Adrenal gland (tissue), 12 donors: ENCODE measurements around the gene RAB6A. TPM values are rescaled to one million over a fixed set of nuclear protein-coding genes. Genes with fewer than 3 reads are reported as not detected.

Experiments
- DNase-seq, 7 donors: peaks; one replicate each; pipeline ENCODE4 v3.0.0-alpha.2; 2019 to 2020
- H3K27ac ChIP-seq, 5 donors: fragments of 200-600 bp; sonication (generic) in 4 of 5; 1 replicate in 3 of 5; 2 replicates in 2 of 5; pipeline versions ENCODE4 v1.5.1 to v1.8.0; 2016 to 2020; ENCODE audit warnings: mild to moderate bottlenecking in 1 of 5
- H3K27me3 ChIP-seq: fragments of 200-600 bp; 2 replicates; pipeline ENCODE4 v1.8.0; 2021
- H3K36me3 ChIP-seq, 2 donors: fragments of 200-600 bp; replicated peaks in 1 of 2; 1 replicate in 1 of 2; 2 replicates in 1 of 2; pipeline versions ENCODE4 v1.5.1 to v1.8.0; 2018 to 2022
- H3K4me1 ChIP-seq, 2 donors: fragments of 200-600 bp; replicated peaks in 1 of 2; 1 replicate in 1 of 2; 2 replicates in 1 of 2; pipeline versions ENCODE4 v1.5.1 to v1.8.0; 2018 to 2021
- H3K4me3 ChIP-seq, 4 donors: fragments of 200-600 bp; sonication (generic) in 3 of 4; one replicate each; pipeline ENCODE4 v1.5.1; 2016 to 2018
- H3K9me3 ChIP-seq, 3 donors: fragments of 200-600 bp; sonication (generic) in 1 of 3; replicated peaks in 1 of 3; 1 replicate in 2 of 3; 2 replicates in 1 of 3; pipeline versions ENCODE4 v1.5.1 to v1.8.0; 2016 to 2021
- CTCF ChIP-seq, 6 experiments: fragments of 450-650 bp in 4 of 6; fragments of 200-600 bp in 2 of 6; sonication (generic) in 1 of 6; IDR thresholded peaks; 1 replicate in 5 of 6; 2 replicates in 1 of 6; pipeline versions ENCODE4 v1.5.1 to v1.8.0; 2016 to 2021; ENCODE audit warnings: antibody characterized with exemption in 6 of 6, mild to moderate bottlenecking in 2 of 6, moderate library complexity in 1 of 6
- POLR2A ChIP-seq, 2 donors: fragments of 450-650 bp; IDR thresholded peaks; one replicate each; pipeline ENCODE4 v1.6.1; 2017; ENCODE audit warnings: antibody characterized with exemption in 2 of 2, mild to moderate bottlenecking in 2 of 2, moderate library complexity in 1 of 2
- WGBS, 4 donors: extraction: QIAGEN DNeasy Blood & Tissue Kit in 2 of 4; methylation state at CpG; one replicate each; pipeline versions ENCODE4 v1.1.5 to v1.1.7; 2013 to 2017; 5-methylcytosine and 5-hydroxymethylcytosine counted together
- intact Hi-C, 2 donors: fragments of 100-400 bp; cut with DNase I; formaldehyde crosslinking; loops; one replicate each; pipeline versions ENCODE4 v1.14.1 to v1.15.0; 2022 to 2023
- polyA plus RNA-seq, 3 donors: library from polyadenylated mRNA; stranded (reverse); fragments of 200-250 nt in 2 of 3; fragments of 350-450 nt in 1 of 3; fragmentation: Illumina TruSeq in 1 of 3; extraction: RNeasy Lipid Tissue Mini Kit (QIAGEN cat#74804) in 1 of 3; gene quantifications; one replicate each; pipeline ENCODE4 v1.2.3, GENCODE V29; 2013 to 2014
- total RNA-seq, 9 donors: library from RNA; depleted of rRNA in 4 of 9; stranded (reverse); fragments of >200 nt in 4 of 9; fragments of 120-200 nt in 1 of 9; fragmentation: NEBNext Ultra II Directional in 1 of 9; extraction: Animal tissue kit (Norgen Biotek cat#: 25700) in 1 of 9; gene quantifications; one replicate each; pipeline versions ENCODE4 v1.1.0 to v1.2.4, GENCODE V29; 2013 to 2023
- donor health status: healthy with polysubstance abuse.
- donor health status: Bipolar disorder and iron deficiency.
- donor health status: DM: yes; HTN: yes; CAD: no.
- donor health status: DM: no; HTN: no; CAD: no.
- donor health status: DM: no; HTN: no; CAD: no.
- donor health status: DM: yes; HTN: yes; CAD: no.

The RAB6A gene
- total and polyA plus RNA-seq, 12 donors: 27.8 to 283 (median 131) TPM

GRCh38 chr11:73728000-73728399 lies 32.9 kb downstream of the RAB6A start:
- no peaks in the 10 kb centered on the region for H3K36me3 ChIP-seq
- intact Hi-C loops: no loop called here
- no peak for DNase-seq
- H3K27me3 ChIP-seq: no peaks in the 10 kb centered on the region
- TF ChIP-seq CTCF (IDR thresholded peaks at IDR 0.05) (no peak), POLR2A (IDR thresholded peaks at IDR 0.05) (no peak)
- H3K9me3 ChIP-seq: no peaks in the 10 kb centered on the region
- H3K4me1 ChIP-seq: no peaks in the 10 kb centered on the region
- H3K27ac ChIP-seq: no peak overlapping the region
- no peak overlapping the region for H3K4me3 ChIP-seq
- WGBS, 4 donors: 89 to 95% (median 93%) methylated on average over 2 of the region's 2 CpGs

- DNase-seq: no peak
- H3K4me1 ChIP-seq: no peaks in the 10 kb centered on the region
- H3K36me3 ChIP-seq: no peaks in the 10 kb centered on the region
- H3K9me3 ChIP-seq: no peaks in the 10 kb centered on the region
- H3K27me3 ChIP-seq: no peaks in the 10 kb centered on the region
- WGBS, 4 donors: 87 to 93% (median 92%) methylated on average over 2 of the region's 2 CpGs
- H3K27ac ChIP-seq: no peak overlapping the region
- no peak overlapping the region for H3K4me3 ChIP-seq
- no peak for TF ChIP-seq POLR2A (IDR thresholded peaks at IDR 0.05)
- intact Hi-C loops: no loop called here
Observed at GRCh38 chr11:73726825-73727224, 34.0 kb downstream of the RAB6A start.

DNA sequence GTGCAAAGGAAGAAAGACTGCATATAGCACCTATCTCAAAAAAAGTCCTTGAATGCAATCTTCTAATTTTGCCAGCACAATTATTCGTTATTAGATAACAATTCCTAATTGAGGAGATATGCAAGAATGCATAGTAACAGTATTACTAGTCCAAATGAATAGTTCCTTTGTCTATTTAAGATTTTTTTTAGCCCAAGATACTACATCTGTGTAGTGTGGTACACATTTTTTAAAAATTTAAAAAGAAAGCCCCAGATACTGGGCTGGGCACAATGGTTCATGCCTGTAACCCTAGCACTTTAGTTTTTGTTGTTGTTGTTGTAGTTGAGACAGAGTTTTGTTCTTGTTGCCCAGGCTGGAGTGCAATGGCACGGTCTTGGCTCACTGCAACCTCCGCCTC lies 43.7 kb downstream of the RAB6A start:
- H3K27ac ChIP-seq: no peak overlapping the region

GRCh38 chr11:73716153-73717056 lies 44.5 kb downstream of the RAB6A start:
- Histone ChIP-seq H3K4me1 (peaks cover 6 to 14% of the 10 kb centered on the region in 2 donors), H3K4me3 (no peak overlapping the region), H3K27me3 (no peaks in the 10 kb centered on the region), H3K36me3 (peaks cover 0 to 19% of the 10 kb centered on the region in 2 donors), H3K27ac (no peak overlapping the region), H3K9me3 (no peaks in the 10 kb centered on the region)
- no peak for DNase-seq
- intact Hi-C loops: no loop called here
- TF ChIP-seq CTCF (IDR thresholded peaks at IDR 0.05) (no peak), POLR2A (IDR thresholded peaks at IDR 0.05) (no peak)
- WGBS, 4 donors: 72 to 83% (median 77%) methylated on average over 1 of the region's 1 CpG

More for the DNA sequence above, 43.7 kb downstream of the RAB6A start:
- no peaks in the 10 kb centered on the region for H3K9me3 ChIP-seq
- H3K36me3 ChIP-seq: peaks cover 0 to 19% of the 10 kb centered on the region in 2 donors
- no peaks in the 10 kb centered on the region for H3K27me3 ChIP-seq
- peaks cover 6 to 14% of the 10 kb centered on the region in 2 donors for H3K4me1 ChIP-seq
- TF ChIP-seq CTCF (IDR thresholded peaks at IDR 0.05) (no peak), POLR2A (IDR thresholded peaks at IDR 0.05) (no peak)
- WGBS, 4 donors: 79 to 89% (median 83%) methylated on average over 3 of the region's 3 CpGs
- DNase-seq: no peak
- no peak overlapping the region for H3K4me3 ChIP-seq
- intact Hi-C loops: no loop called here
